Activated T-helper 1 cell treated with Interleukin-2 at 50 U/mL for 16 hours (primary cell): ENCODE measurements around the gene PRTFDC1.
"Not testable (repeated sequence)": the region's sequence is repeated elsewhere in the genome, so short reads cannot be mapped to it uniquely, and the experiment has no call there.

Experiments
- DNase-seq: peaks from one replicate; pipeline ENCODE4 v3.0.0-alpha.2; 2020; ENCODE audit warnings: low read depth

PRTFDC1 gene

GRCh38 chr10:24965051-24965450 is 12.6 kb upstream of the PRTFDC1 start:
- DNase-seq: no peak

- DNase-seq: no peak
Measured at GRCh38 chr10:24963521-24964041, 11.2 kb upstream of the PRTFDC1 start.

- no peak for DNase-seq
Measured at GRCh38 chr10:24962995-24963394, 10.6 kb upstream of the PRTFDC1 start.

DNA sequence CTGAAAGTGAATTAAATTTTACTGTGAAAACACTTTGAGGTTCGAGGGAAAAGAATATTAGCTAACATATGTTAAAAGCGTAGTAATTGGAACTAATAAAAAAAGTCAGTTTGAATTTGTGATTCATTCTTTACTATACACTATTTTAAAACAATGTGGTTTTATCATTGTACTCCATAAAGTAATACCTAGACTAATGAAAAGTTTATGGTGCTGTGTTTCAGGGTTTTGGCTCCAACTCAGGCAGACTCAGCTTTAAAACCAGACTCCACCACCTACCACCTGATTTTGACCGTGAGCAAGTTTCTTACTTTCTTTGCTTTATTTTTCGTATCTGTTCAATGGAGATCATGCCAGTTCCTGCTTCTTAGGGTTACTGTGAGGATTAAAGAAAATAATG is 9.2 kb upstream of the PRTFDC1 start:
- DNase-seq: no peak

- DNase-seq: no peak
Measured at GRCh38 chr10:24959382-24959730, 7.0 kb upstream of the PRTFDC1 start.

- DNase-seq: no peak
Measured at GRCh38 chr10:24958721-24959381, 6.4 kb upstream of the PRTFDC1 start.

DNA sequence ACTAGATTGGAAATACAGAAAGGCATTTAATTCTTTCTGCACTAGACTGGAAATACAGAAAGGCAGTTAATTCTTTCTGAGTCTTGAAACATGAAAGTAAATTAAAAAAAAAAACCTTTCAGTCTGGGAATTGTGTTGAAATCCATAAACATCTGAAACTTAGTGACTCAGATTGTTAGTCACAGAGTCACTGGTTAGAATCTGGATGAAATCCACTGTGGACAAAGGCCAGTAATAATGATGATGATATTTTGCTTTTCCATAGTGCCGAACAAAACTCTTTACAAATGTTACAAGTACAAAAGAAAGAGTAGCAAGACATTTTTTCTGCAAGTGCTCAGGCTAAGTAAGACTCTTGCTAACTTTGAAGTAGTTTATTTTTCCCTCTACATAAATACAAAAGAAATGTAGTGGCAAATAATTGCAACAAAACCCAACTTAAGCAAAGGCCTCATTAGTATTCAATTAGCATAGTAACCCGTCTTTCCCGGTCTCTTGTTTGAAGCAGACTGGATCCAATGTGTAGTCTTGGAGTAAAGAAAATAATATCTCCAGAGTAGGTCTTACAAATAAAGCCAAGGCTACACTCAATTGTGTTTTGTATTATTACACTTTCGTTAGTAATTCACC is 5.8 kb upstream of the PRTFDC1 start:
- DNase-seq: no peak

DNA sequence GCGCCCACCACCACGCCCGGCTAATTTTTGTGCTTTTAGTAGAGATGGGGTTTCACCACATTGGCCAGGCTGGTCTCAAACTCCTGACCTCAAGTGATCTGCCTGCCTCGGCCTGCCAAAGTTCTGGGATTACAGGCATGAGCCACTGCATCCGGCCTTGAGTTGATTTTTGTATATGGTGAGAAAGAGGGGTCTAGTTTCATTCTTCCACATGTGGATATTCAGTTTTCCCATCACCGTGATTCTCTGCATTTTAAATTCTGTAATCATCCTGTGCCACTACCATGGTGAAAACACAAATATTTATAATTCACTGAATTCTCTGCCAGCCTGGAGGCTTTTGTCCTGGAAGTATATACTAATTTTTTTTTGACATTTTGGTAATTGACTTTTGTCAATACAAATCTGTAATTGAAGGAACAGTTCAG is 5.2 kb upstream of the PRTFDC1 start:
- DNase-seq: not testable (repeated sequence)

DNA sequence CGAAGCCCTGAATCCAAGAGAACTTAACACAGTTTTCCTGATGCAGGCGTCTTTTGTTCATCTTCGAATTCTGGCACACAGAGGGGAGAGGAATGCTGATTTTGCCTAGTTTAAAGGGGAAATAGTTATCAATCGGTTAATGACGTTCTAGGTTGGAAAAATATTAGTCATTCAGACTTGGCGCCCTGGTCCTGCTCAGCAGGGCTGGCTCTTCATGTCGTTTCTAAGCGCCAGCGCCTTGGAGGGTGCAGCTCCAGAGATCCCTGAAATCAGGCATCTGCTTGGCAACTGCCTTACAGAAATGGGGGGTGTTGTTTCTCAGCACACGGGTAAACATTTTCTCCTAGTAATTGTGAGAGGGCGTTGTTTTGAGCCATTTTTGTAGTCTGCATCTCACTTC is 1.3 kb upstream of the PRTFDC1 start:
- DNase-seq: no peak

GRCh38 chr10:24952707-24953645 is 570 bp upstream of the PRTFDC1 start:
- DNase-seq: peak; percentile 35

GRCh38 chr10:24951201-24952142 is 934 bp downstream of the PRTFDC1 start:
- no peak for DNase-seq

DNA sequence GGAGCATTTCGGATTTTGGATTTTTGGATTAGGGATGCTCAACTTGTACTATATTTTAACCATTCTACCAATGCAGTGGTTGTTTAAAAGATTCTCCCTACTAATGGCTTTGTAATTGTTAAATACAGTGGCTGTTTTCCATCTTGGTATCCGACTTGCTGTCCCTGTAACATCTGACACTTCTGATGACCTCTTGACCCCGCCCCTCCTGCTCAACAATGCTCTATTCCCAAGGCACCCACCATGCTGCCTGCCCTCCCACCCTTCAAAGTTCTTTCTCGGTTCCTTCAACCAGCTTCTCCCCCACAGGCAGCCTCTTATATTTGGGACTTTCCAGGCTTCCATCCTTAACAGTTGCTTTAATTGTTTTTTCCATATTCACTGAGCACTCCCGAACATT is 2.0 kb downstream of the PRTFDC1 start:
- DNase-seq: no peak

DNA sequence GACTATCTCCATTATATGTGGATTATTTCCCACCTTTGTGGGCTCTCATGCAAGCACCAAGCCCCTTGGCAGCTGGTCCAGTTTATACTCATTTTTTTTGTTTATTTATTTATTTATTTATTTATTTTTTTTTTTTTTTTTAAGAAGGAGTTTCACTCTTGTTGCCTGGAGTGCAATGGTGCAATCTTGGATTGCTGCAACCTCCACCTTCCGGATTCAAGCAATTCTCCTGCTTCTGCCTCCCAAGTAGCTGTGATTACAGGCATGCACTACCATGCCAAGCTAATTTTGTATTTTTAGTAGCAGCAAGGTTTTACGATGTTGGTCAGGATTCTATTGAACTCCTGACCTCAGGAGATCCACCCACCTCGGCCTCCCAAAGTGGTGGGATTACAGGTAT is 2.8 kb downstream of the PRTFDC1 start:
- no peak for DNase-seq

GRCh38 chr10:24947304-24948097 is 4.9 kb downstream of the PRTFDC1 start:
- no peak for DNase-seq

GRCh38 chr10:24944512-24945255 is 7.7 kb downstream of the PRTFDC1 start:
- DNase-seq: no peak

GRCh38 chr10:24938525-24938924 is 13.9 kb downstream of the PRTFDC1 start:
- DNase-seq: no peak

DNA sequence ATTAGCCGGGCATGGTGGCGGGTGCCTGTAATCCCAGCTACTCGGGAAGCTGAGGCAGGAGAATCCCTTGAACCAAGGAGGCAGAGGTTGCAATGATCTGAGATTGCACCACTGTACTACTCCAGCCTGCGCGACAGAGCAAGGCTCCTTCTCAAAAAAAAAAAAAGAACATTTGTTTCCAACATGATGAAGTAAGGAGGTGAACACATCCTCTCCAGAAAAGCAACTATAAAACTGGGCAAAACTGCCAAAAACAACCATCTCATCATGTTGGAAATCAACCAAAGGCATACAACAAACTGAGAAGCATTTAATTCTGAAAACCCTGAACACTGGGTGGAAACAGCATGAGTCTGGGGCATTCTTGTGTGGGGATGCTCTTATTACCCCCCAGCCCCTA is 14.3 kb downstream of the PRTFDC1 start:
- DNase-seq: no peak

- DNase-seq: no peak
Measured at GRCh38 chr10:24935504-24936292, 16.7 kb downstream of the PRTFDC1 start.

DNA sequence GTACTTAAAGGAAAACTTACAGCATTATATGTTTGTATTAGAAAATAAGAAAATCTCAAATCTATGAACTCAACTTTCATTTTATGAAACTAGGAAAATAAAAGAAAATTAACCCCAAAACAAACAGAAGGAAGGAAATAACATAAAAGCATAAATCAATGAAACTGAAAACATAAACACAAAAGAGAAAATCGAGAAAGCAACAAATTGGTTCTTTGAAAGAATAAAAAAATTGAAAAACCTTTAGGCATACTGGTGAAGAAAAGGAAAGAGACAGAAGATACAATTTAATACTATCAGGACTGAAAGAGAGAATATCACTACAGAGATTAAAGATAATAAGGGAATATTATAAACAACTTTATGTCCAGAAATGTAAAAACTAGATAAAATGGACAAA is 21.2 kb downstream of the PRTFDC1 start:
- DNase-seq: no peak
